Dedifferentiated amniotic fluid mesenchymal stem cell (primary cell): ENCODE results near the gene CNEP1R1.

ENCODE experiments used
- DNase-seq: peaks from one replicate; pipeline ENCODE4 v3.0.0-alpha.2; 2016; ENCODE audit errors: extremely low spot score

Gene CNEP1R1

GRCh38 chr16:50017553-50017952 lies 7.5 kb upstream of the CNEP1R1 start:
- no peak for DNase-seq

GRCh38 chr16:50021544-50021943 lies 3.5 kb upstream of the CNEP1R1 start:
- no peak for DNase-seq

- no peak for DNase-seq
Observed at GRCh38 chr16:50023641-50024040, 1.4 kb upstream of the CNEP1R1 start.

GRCh38 chr16:50024207-50024606 lies 818 bp upstream of the CNEP1R1 start:
- DNase-seq: no peak

- DNase-seq: no peak
Observed at GRCh38 chr16:50025537-50025931, 509 bp downstream of the CNEP1R1 start.

GRCh38 chr16:50027829-50028228 lies 2.8 kb downstream of the CNEP1R1 start:
- no peak for DNase-seq

- no peak for DNase-seq
Observed at GRCh38 chr16:50035468-50035992, 10.5 kb downstream of the CNEP1R1 start.

GRCh38 chr16:50036426-50036825 lies 11.4 kb downstream of the CNEP1R1 start:
- no peak for DNase-seq

GRCh38 chr16:50037662-50038220 lies 12.7 kb downstream of the CNEP1R1 start:
- DNase-seq: no peak

- no peak for DNase-seq
Observed at GRCh38 chr16:50038286-50038685, 13.3 kb downstream of the CNEP1R1 start.

GRCh38 chr16:50038756-50039529 lies 13.9 kb downstream of the CNEP1R1 start:
- DNase-seq: no peak

- no peak for DNase-seq
Observed at GRCh38 chr16:50040018-50040417, 15.0 kb downstream of the CNEP1R1 start.

- DNase-seq: no peak
Observed at GRCh38 chr16:50040710-50041109, 15.7 kb downstream of the CNEP1R1 start.

- no peak for DNase-seq
Observed at GRCh38 chr16:50043358-50043757, 18.3 kb downstream of the CNEP1R1 start.

- no peak for DNase-seq
Observed at GRCh38 chr16:50045412-50045811, 20.4 kb downstream of the CNEP1R1 start.

- DNase-seq: no peak
Observed at GRCh38 chr16:50046853-50047252, 21.8 kb downstream of the CNEP1R1 start.

- DNase-seq: no peak
Observed at GRCh38 chr16:50047864-50048263, 22.8 kb downstream of the CNEP1R1 start.

- no peak for DNase-seq
Observed at GRCh38 chr16:50050802-50051201, 25.8 kb downstream of the CNEP1R1 start.

GRCh38 chr16:50056226-50056625 lies 31.2 kb downstream of the CNEP1R1 start:
- DNase-seq: no peak

- DNase-seq: no peak
Observed at GRCh38 chr16:50058091-50058771, 33.2 kb downstream of the CNEP1R1 start.

- no peak for DNase-seq
Observed at GRCh38 chr16:50059111-50059510, 34.1 kb downstream of the CNEP1R1 start.

GRCh38 chr16:50059669-50060068 lies 34.6 kb downstream of the CNEP1R1 start:
- DNase-seq: no peak

- DNase-seq: no peak
Observed at GRCh38 chr16:50061326-50061725, 36.3 kb downstream of the CNEP1R1 start.
